ENCODE results near the gene CLIP2.
"Not testable (repeated sequence)": the region's sequence is repeated elsewhere in the genome, so short reads cannot be mapped to it uniquely, and the experiment has no call there.

Gene CLIP2

DNA sequence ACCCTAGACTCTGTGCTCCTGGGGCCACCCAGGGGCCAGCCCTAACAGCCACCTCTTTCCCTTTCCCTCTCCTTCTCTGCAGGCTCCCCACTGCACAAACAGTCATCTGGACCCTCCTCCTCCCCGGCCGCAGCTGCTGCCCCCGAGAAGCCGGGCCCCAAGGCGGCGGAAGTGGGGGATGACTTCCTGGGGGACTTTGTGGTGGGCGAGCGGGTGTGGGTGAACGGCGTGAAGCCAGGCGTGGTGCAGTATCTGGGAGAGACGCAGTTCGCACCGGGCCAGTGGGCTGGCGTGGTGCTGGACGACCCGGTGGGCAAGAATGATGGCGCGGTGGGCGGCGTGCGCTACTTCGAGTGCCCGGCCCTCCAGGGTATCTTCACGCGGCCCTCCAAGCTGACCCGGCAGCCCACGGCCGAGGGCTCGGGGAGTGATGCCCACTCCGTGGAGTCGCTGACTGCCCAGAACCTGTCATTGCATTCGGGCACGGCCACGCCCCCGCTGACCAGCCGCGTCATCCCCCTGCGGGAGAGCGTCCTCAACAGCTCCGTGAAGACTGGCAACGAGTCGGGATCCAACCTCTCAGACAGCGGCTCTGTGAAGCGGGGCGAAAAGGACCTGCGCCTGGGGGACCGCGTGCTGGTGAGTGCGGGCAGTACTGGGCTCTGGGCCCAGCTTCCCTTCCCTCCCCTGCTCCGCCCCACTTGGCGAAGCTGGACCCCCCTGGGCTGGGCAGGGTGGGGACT lies 49.3 kb downstream of the CLIP2 start:
- DNase-seq, result no peak

DNA sequence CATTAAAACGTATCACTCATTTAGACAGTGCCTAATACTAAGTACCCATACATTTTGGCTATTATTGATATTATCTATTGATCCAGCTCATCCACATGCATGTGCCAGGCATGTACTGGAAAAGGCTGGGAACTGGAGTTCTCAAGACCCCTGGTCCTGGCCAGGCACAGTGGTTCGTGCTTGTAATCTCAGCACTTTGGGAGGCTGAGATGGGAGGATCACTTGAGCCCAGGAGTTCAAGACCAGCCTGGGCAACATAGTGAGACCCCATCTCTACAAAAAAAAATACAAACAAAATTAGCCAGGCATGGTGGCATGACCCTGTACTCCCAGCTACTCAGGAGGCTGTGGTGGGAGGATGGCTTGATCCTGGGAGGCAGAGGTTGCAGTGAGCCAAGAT lies 50.4 kb downstream of the CLIP2 start:
- DNase-seq, result not testable (repeated sequence)

DNA sequence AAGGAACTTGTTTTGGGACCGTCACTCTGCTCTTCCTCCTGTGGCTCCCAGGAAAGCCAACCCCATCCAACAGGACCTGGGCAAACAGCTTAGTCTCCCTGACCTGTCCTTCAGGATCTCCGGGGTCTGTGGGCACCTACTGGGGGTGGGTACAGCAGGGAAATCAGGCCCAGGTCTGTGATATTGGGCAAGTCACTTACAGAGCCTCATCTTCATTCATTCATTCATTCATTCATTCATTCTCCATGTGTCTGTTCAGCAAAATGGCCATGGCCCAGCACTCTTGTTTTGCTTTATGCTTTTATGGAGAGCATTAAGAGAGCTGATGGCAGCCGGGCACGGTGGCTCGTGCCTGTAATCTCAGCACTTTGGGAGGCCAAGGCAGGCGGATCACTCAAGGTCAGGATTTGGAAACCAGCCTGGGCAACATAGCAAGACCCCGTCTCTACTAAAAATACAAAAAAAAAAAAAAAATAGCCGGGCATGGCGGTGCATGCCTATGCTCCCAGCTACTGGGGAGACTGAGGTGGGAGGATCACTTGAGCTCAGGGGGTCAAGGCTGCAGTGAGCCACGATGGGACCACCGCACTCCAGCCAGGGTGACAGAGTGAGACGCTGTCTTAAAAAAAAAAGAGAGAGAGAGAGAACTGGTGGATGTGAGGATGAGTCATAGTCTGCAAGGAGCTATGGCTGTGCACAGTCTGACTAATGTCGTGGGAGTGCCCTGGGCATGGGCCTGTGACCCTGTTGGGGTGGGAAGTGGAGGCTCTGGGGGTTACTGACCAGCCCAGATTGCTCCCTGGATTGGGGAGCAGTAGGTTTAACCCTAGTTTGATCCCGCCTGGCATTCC lies 54.3 kb downstream of the CLIP2 start:
- DNase-seq, result peak; percentile 14

DNA sequence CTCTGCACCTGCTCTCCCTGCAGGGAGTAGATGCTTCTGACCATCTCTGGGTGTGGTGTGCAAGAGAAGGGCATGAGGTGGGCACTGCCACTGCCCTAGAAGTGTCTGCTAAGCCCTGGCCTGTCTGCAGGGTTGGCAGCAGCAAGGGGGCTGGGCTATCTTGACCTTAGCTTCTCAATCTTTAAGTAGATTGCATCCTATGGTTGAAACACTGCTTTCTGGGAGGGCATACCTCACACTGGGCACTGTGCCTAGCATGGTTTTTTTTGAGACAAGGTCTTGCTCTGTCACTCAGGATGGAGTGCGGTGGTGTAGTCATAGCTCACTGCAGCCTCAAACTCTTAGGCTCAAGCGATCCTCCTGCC lies 54.9 kb downstream of the CLIP2 start:
- DNase-seq, result no peak

DNA sequence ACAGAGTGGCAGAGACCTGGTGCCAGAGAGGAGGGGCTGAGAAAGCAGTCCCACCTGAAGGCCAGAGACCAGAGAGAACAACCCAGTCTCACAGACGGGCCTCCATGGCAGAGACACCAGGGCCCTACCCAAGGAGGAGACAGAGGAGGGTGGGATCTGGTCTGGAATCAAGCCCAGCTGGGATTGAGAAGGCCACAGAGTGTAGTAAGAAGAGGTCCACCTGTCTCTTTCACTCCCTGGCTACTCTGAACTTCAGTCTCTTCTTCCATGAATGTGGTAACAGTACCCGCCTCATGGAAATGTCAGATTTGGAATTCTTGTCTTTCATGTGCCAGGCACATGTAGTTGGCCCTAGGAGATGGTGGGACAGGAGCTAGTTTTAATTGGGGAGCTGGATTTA lies 55.6 kb downstream of the CLIP2 start:
- no peak for DNase-seq

DNA sequence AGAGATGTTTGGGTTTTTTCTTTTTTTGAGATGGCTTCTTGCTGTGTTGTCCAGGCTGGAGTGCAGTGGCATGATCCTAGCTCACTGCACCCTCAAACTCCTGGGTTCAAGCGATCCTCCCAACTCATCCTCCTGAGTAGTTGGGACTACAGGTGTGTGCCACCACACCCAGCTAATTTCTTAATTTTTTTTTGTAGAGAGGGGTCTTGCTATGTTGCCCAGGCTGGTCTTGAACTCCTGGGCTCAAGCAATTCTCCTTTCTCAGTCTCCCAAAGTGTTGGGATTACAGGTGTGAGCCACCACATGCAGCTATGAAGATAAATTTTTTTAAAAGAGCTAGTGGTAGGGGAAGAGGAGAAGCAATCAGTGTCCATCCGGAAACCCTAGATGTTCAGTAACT lies 56.8 kb downstream of the CLIP2 start:
- no peak for DNase-seq

DNA sequence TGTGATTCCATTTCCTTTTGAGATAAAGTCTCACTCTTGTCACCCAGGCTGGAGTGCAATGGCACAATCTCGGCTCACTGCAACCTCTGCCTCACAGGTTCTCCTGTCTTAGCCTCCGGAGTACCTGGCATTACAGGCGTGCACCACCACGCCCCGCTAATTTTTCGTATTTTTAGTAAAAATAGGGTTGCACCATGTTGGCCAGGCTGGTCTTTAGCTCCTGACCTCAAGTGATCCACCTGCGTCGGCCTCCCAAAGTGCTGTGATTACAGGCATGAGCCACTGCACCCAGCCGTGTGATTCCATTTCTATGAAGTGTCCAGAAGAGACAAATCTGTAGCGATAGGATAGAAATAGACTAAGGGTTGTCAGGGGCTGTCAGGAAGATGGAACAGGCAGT lies 60.4 kb downstream of the CLIP2 start:
- DNase-seq, result no peak

DNA sequence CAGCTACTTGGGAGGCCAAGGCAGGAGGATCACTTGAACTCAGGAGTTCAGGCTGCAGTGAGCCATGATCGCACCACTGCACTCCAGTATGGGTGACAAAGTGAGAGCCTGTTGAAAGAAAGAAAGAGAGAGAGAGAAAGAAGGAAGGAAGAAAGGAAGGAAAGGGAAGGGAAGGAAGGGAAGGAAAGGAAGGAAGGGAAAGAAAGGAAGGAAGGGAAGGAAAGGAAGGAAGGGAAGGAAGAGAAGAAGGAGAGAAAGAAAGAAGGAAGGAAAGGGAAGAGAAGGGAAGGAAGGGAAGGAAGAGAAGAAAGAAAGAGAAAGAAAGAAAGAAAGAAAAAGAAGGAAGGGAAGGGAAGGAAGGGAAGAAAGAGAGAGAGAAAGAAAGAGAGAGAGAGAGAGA lies 61.5 kb downstream of the CLIP2 start:
- no peak for DNase-seq

DNA sequence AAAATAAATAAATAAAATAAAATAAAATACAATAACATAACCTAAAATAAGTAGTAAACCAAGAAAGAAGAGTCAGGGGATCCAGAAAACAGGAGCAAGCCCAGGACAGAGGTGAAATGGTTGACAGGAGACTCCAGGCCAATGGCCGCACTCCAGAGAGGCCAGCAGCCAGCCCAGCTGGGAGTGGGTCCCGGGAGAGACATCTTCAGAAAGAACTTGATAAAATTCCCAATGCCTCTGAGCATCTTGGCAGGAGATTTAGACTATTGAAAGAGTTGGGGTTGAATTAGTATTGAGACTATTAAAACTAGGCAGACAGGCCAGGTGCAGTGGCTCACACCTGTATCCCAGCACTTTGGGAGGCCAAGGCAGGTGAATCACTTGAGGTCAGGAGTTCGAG lies 62.6 kb downstream of the CLIP2 start:
- no peak for DNase-seq

DNA sequence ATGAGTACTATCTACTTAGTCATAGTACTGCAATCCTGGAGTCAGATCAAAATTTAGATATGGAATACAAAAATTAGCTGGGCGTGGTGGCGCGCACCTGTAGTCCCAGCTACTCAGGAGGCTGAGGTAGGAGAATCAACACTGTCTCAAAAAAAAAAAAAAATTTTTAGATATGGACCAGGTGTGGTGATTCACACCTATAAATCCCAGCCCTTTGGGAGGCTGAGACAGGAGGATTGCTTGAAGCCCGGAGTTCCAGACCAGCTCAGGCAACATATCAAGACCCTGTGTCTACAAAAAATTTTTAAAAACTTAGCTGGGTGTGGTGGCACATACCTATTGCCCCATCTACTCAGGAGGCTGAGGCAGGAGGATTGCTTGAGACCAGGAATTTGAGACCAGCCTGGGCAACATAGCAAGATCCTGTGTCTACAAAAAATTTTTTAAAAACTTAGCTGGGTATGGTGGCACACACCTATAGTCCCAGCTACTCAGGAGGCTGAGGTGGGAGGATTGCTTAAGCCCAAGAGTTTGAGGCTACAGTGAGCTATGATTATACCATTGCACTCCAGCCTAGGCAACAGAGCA lies 63.4 kb downstream of the CLIP2 start:
- not testable (repeated sequence) for DNase-seq

DNA sequence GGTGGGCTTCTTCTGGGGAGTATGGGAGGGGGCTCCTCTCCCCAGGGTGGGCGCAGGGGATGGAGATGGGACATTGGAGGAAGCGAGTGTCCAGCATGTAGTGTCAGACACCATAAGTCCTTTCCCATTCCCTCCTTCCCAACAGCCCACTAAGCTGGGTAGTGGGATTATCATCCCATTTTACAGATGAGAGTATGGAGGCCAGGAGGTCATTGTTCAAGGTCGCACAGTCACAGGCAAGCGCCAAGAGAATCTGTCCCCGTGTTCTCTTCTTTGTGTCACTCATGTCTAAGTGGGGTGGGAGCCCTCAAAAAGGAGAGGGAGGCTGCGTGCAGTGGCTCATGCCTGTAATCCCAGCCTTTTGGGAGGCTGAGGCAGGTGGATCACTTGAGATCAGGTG lies 64.8 kb downstream of the CLIP2 start:
- no peak for DNase-seq

DNA sequence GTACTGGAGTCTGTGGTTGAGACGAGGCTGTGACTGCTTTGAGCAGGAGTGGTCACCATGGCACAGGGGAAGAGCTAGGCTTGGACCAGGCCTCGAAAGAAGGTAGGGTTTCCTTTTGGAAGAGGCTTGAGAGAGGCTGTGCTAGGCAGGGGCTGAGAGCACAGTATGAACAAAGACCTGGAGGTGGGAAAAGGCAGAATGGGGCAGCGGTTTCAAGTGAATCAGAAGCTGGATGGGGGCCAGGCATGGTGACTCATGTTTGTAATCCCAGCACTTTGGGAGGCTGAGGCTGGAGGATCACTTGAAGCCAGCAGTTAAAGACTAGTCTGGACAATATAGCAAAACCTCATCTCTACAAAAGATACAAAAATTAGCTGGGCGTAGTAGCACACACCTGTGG lies 65.9 kb downstream of the CLIP2 start:
- no peak for DNase-seq

DNA sequence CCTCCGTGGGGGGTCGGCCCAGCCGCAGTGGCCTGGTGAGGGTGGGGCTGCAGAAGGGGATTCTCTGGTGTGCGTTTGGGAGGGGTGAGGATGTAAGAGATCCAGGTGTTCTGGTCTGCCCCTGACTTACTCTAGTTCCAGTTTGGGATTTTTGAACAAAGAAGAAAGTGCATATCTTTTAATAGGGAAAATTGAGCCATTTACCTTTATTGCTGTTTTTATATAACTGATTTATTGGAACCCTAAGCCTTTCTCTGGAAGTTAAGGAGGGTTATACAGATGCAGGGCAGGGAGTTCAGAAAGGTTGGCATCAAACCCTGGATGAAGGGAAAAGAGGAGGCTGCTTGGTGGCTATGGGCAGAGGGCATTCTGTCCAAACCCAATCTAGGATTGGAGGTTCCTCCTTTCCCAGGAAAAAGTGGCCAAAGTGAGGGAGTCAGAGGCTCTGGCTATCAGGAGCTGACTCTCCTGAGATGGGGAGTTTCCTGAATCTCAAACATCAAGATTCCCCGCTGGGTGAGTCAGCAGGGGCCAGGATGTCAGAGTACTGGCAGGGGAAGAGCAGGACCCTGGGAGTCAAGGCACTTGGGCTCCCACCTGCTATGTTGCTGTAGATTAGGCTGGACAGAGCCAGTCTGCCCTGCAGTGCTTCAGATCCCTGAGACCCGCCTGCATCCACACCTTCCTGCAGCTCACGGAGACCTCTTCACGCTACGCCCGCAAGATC lies 67.5 kb downstream of the CLIP2 start:
- no peak for DNase-seq

DNA sequence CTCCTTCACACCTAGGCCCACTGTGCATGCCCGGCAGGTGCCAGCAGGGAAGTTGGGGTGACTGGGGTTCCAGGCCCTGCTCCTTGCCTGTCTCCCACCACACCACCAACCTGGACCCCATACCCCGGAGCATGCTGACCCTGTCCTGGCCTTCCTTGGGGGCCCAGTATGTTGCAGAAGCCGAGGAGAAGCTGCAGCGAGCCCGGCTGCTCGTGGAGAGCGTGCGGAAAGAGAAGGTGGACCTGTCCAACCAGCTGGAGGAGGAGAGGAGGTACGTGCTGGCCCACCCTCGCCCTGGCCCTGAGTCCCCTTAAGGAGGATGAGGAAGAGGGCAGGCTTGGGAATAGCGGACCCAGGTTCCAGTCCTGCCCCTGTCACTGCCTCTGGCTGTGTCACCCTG lies 70.8 kb downstream of the CLIP2 start:
- no peak for DNase-seq

DNA sequence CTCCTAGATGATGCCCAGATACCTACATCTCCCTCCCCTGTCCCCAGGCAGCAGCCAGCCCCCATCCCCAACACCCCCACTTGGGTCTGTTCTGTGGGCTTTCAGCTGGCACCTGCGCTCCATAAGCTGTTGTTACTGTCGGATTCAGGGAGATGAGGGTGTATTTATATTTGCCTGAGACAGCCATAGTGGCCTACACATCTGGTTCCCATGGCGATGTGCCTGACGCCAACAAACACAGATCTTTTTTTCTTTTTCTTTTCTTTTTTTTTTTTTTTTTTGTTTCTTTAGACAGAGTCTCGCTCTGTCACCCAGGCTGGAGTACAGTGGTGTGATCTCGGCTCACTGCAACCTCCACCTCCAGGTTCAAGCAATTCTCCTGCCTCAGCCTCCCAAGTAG lies 73.1 kb downstream of the CLIP2 start:
- DNase-seq, result no peak

DNA sequence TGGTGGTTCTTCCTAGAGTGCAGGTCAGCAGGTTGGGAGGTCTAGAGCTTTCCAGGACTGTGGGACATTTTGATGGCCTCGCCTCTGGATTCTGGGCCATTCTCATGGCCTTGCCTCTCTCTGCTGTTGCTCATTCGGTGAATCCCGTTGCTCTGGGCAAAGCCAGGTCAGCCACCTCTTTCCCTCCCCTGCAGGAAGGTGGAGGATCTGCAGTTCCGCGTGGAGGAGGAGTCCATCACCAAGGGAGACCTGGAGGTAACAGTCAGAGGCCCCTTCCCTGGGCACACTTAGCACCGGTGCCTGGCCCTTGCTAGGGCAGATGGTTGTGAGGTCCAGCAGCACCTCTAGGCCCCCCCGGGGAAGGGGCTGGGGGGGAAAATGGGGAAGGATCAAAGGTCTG lies 74.9 kb downstream of the CLIP2 start:
- DNase-seq, result no peak

DNA sequence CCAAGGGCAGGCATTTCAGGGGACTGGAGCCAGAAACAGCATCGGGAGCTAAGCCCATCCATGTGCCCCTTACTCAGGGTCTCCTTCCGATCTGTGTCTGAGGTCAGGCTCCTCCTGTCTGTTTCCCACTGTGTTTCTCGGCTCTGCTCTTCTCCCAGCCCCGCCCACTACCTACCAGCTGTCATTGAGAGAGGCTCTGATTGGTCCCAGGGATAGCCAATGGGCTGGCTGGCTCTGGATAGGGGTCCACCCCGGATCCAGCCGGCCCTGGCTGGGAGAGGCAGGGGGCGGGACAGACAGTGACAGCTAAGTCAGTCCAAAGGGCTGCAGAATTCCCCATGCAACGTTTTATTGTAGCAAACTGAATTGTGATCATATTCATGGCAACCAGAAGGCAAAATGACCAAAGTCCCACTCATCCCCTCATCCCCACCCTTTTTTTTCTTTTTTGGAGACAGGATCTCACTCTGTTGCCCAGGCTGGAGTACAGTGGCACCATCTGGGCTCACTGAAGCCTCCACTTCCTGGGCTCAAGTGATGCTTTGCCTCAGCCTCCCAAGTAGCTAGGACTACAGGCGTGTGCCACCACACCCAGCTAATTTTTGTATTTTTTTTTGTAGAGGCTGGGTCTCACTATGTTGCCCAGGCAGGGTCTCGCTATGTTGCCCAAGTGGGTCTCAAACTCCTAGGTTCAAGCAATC lies 76.3 kb downstream of the CLIP2 start:
- no peak for DNase-seq

DNA sequence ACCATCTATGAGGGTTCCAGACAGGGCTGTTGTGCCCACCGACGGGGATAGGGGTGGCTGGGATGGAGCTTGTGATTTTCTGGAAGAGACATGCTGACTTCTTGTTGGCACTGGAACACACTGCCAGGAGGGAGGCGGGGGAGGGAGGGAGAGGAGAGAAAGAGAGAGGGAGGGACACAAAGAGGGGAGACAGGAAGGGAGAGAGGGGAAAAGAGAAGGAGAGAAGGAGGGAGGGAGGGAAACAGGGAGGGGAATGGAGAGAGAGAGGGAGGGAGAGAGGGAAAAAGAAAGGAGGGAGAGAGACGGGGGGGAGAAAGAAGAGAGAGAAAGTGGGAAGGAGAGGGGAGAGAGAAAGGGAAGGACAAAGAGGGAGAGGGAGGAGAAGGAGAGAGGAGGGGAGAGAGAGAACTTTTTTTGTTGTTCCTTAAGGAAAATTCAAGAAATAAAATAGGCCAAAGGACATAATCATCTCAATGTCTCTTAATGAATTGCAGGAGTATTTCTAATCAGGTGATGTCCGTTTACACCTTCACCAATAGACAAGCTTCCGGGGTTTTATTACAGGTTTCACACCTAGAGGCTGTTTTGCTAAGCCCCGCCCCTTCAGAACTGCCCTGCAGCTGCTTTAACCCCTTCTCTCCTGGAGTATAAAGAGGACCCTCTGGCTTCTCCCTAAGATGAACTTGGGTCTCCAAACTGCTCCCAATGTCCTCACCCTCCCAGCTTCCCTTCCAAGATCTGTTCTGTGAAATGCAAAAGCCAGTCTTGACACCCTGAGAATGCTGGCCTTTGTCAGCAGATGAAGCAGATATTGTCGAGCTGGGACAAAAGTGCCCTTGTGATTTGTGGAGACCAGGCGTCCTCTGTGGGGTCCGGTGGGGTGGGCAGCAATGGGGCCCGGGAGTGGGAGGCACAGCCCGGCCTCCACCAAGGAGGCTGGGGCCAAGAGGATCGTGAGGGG lies 82.5 kb downstream of the CLIP2 start:
- DNase-seq, result no peak

DNA sequence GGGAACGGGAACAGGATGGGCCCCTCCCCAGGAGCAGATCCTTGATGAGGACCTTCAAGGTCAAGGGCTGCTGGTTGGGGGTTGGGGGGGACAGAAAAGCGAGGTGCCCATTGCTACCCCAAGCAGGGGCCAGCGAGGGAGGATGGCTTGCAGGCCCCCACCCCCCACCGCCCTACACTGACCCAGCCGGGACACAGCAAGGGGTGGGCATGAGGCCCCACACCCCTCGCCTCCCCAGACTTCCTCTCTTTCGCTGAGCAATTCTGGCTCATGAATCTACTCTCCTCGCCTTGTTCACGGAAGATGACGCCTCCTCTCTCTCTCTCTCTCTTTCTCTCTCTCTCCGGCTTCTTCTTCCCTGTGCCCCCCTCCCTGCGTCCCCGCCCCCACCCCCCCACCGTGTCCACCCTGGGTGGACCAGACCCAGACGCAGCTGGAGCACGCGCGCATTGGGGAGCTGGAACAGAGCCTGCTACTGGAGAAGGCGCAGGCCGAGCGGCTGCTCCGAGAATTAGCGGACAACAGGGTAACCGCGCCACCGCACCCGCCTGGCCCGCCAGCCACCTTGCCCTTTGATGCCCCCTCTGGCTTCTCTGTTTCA lies 83.4 kb downstream of the CLIP2 start:
- no peak for DNase-seq

DNA sequence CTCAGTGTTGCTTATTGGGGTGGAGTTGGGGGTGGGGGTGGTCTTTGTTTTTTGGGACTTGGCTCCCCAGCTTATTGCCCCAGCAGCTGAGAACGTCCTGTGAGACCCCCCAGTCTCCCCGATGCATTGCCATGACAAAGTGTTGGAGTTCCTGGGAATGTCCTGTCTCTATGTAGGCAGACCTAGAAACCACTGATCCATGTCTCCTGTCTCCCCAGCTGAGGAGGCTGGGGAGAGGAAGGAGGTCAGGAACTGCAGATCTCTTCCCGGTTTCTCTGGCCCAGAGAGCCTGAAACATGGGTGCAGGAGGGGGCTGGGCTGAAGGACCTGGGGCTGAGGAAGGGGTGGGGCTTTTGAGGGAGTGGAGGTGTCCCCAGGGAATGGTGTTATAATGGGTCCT lies 84.3 kb downstream of the CLIP2 start:
- DNase-seq, result no peak

DNA sequence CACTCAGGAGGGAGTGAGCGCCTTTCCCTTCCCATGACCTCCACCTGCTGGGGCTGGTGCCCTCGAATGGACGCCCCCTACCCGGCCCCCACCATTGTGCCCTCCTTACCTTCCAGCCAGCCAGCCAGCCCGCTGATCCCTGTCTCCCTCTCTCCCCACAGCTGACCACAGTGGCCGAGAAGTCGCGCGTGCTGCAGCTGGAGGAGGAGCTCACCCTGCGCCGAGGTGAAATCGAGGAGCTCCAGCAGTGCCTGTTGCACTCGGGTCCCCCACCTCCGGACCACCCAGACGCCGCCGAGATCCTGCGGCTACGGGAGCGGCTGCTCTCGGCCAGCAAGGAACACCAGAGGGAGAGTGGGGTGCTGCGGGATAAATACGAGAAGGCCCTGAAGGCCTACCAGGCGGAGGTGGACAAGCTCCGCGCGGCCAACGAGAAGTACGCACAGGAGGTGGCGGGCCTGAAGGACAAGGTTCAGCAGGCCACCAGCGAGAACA lies 86.6 kb downstream of the CLIP2 start:
- DNase-seq, result no peak
